ENCODE measurements around the gene MOV10L1. TPM values are rescaled to one million over a fixed set of nuclear protein-coding genes. Genes with fewer than 3 reads are reported as not detected.

MOV10L1 gene
- total RNA-seq, 2 donors from 2014 or later: 0.25 to 0.36 TPM

GRCh38 chr22:50208430-50208938 lies 118.7 kb downstream of the MOV10L1 start:
- H3K4me1 Mint-ChIP-seq (ENCODE audit: low read depth): peaks cover 19% of the 10 kb centered on the region
- H3K9me3 Mint-ChIP-seq: no peaks in the 10 kb centered on the region
- ATAC-seq (replicated peaks in 1 of 2) (no peak), DNase-seq (no peak)
- no peak overlapping the region for H3K27ac Mint-ChIP-seq
- peaks cover 4 to 8% of the 10 kb centered on the region in 2 donors for H3K36me3 Mint-ChIP-seq (ENCODE audit: insufficient read depth in 2 of 2)
- H3K4me3 Mint-ChIP-seq: no peak overlapping the region
- no peaks in the 10 kb centered on the region for H3K27me3 Mint-ChIP-seq (ENCODE audit: low read depth)

- Mint-ChIP-seq H3K4me3 (no peak overlapping the region), H3K4me1 (ENCODE audit: low read depth) (peaks cover 12% of the 10 kb centered on the region), H3K36me3 (ENCODE audit: insufficient read depth in 2 of 2) (peaks cover 4 to 7% of the 10 kb centered on the region in 2 donors), H3K27me3 (ENCODE audit: low read depth) (no peaks in the 10 kb centered on the region), H3K9me3 (no peaks in the 10 kb centered on the region), H3K27ac (peak overlapping the region; percentile 27)
- peak; percentile 21 to 29 for ATAC-seq (replicated peaks in 1 of 2)
- DNase-seq: no peak
These were observed 119.4 kb downstream of the MOV10L1 start for GRCh38 chr22:50208939-50209892.

- H3K4me3 Mint-ChIP-seq: no peak overlapping the region
These were observed 120.1 kb downstream of the MOV10L1 start for GRCh38 chr22:50209893-50210292.

GRCh38 chr22:50210378-50211139 lies 120.8 kb downstream of the MOV10L1 start:
- H3K4me3 Mint-ChIP-seq: no peak overlapping the region
- peaks cover 5% of the 10 kb centered on the region for H3K4me1 Mint-ChIP-seq (ENCODE audit: low read depth)
- no peaks in the 10 kb centered on the region for H3K9me3 Mint-ChIP-seq
- peak overlapping the region; percentile 34 for H3K27ac Mint-ChIP-seq
- H3K36me3 Mint-ChIP-seq (ENCODE audit: insufficient read depth in 2 of 2): peaks cover 4 to 10% of the 10 kb centered on the region in 2 donors
- H3K27me3 Mint-ChIP-seq (ENCODE audit: low read depth): no peaks in the 10 kb centered on the region
- ATAC-seq (replicated peaks in 1 of 2): no peak
- no peak for DNase-seq

More at GRCh38 chr22:50209893-50210292, 120.1 kb downstream of the MOV10L1 start:
- DNase-seq (peak; percentile 71 to 76), ATAC-seq (replicated peaks in 1 of 2) (peak; percentile 65 to 68)
- no peaks in the 10 kb centered on the region for H3K9me3 Mint-ChIP-seq
- H3K27me3 Mint-ChIP-seq (ENCODE audit: low read depth): no peaks in the 10 kb centered on the region
- H3K36me3 Mint-ChIP-seq (ENCODE audit: insufficient read depth in 2 of 2): peaks cover 4 to 9% of the 10 kb centered on the region in 2 donors
- peaks cover 8% of the 10 kb centered on the region for H3K4me1 Mint-ChIP-seq (ENCODE audit: low read depth)
- peak overlapping the region; percentile 27 for H3K27ac Mint-ChIP-seq

GRCh38 chr22:50211147-50211546 lies 121.3 kb downstream of the MOV10L1 start:
- Mint-ChIP-seq H3K4me1 (ENCODE audit: low read depth) (peaks cover 5% of the 10 kb centered on the region), H3K27ac (peak overlapping the region; percentile 34), H3K4me3 (no peak overlapping the region), H3K36me3 (ENCODE audit: insufficient read depth in 2 of 2) (peaks cover 4 to 12% of the 10 kb centered on the region in 2 donors), H3K27me3 (ENCODE audit: low read depth) (no peaks in the 10 kb centered on the region), H3K9me3 (no peaks in the 10 kb centered on the region)
- DNase-seq (no peak), ATAC-seq (replicated peaks in 1 of 2) (no peak)

Other genes with a start within 250 kb of the MOV10L1 start
- 10 to 100 TPM; 22.3 to 23.6 TPM for gene ZBED4, start 236.2 kb upstream of the MOV10L1 start, total RNA-seq
- 10 to 100 TPM; 11.7 to 13.6 TPM for gene ALG12, start 171.6 kb upstream of the MOV10L1 start, total RNA-seq
- 10 to 100 TPM; 24.4 to 33.2 TPM for gene CRELD2, start 171.4 kb upstream of the MOV10L1 start, total RNA-seq
- gene PIM3, start 129.2 kb upstream of the MOV10L1 start, total RNA-seq: 100 to 1,000 TPM; 209 to 236 TPM
- gene IL17REL, start 77.2 kb upstream of the MOV10L1 start, total RNA-seq: 1 to 10 TPM in 1 of 2 donors, under 1 TPM in 1; 0.36 to 1.1 TPM
- gene TTLL8, start 31.7 kb upstream of the MOV10L1 start, total RNA-seq: not detected
- gene MLC1, start 4.6 kb upstream of the MOV10L1 start, total RNA-seq: under 1 TPM in 1 of 2 donors, not detected in 1; 0.17 TPM
- 1 to 10 TPM; 3.8 to 8.0 TPM for gene PANX2, start 80.7 kb downstream of the MOV10L1 start, total RNA-seq
- gene TRABD, start 95.9 kb downstream of the MOV10L1 start, total RNA-seq: 100 to 1,000 TPM; 108 to 125 TPM
- gene SELENOO, start 111.0 kb downstream of the MOV10L1 start, total RNA-seq: 10 to 100 TPM; 17.6 to 19.4 TPM
- gene TUBGCP6, start 155.0 kb downstream of the MOV10L1 start, total RNA-seq: 10 to 100 TPM; 64.9 to 69.7 TPM
- 10 to 100 TPM; 52.1 to 57.4 TPM for gene HDAC10, start 161.3 kb downstream of the MOV10L1 start, total RNA-seq
- gene MAPK12, start 171.7 kb downstream of the MOV10L1 start, total RNA-seq: 10 to 100 TPM in 1 of 2 donors, 1 to 10 TPM in 1; 8.5 to 11.5 TPM
- gene MAPK11, start 180.4 kb downstream of the MOV10L1 start, total RNA-seq: 10 to 100 TPM; 16.6 to 27.1 TPM
- 10 to 100 TPM; 30.2 to 34.0 TPM for gene PLXNB2, start 217.6 kb downstream of the MOV10L1 start, total RNA-seq
- 1 to 10 TPM; 6.4 to 8.5 TPM for gene DENND6B, start 237.0 kb downstream of the MOV10L1 start, total RNA-seq